DND-41 (cell line): ENCODE data around the gene GDPGP1.

Source experiments
- ATAC-seq: fragments of 200-7000 bp; cut with Tn5 transposase; 3 replicates; pipeline ENCODE4 v1.9.1; 2021; ENCODE audit warnings: low read depth; ENCODE audit not compliant: insufficient read depth
- DNase-seq: peaks from one replicate; pipeline ENCODE4 v3.0.0-alpha.2; 2020
- H2AFZ ChIP-seq: 2 replicates; pipeline ENCODE4 v1.6.0; 2012; ENCODE audit warnings: low read depth, low read length
- H3K27ac ChIP-seq: 2 replicates; pipeline ENCODE4 v1.5.1; 2012; ENCODE audit warnings: low read length, inconsistent platforms
- H3K27me3 ChIP-seq: fragments of 200-600 bp; sonication (generic); 2 replicates; pipeline ENCODE4 v1.6.0; 2012; ENCODE audit warnings: low read length, mild to moderate bottlenecking, inconsistent platforms; ENCODE audit not compliant: insufficient read depth, poor library complexity
- H3K36me3 ChIP-seq: 2 replicates; pipeline ENCODE4 v1.5.1; 2012; ENCODE audit warnings: low read length, inconsistent platforms; ENCODE audit not compliant: insufficient read depth
- H3K4me1 ChIP-seq: 2 replicates; pipeline ENCODE4 v1.5.1; 2012; ENCODE audit warnings: mild to moderate bottlenecking, low read length; ENCODE audit not compliant: insufficient read depth
- H3K4me2 ChIP-seq: 2 replicates; pipeline ENCODE4 v1.6.0; 2012; ENCODE audit warnings: mild to moderate bottlenecking, moderate library complexity, low read length, inconsistent platforms; ENCODE audit not compliant: insufficient read depth
- H3K4me3 ChIP-seq, 2 experiments: fragments of 200-600 bp in 1 of 2; shearing (Covaris generic) in 1 of 2; 2 replicates each; pipeline ENCODE4 v1.5.1; 2012 to 2016; ENCODE audit warnings: inconsistent platforms in 2 of 2, low read length in 2 of 2, mild to moderate bottlenecking in 2 of 2, low read depth in 1 of 2, moderate library complexity in 1 of 2
- H3K79me2 ChIP-seq: 2 replicates; pipeline ENCODE4 v1.6.0; 2012; ENCODE audit warnings: low read length, inconsistent platforms; ENCODE audit not compliant: insufficient read depth
- H3K9ac ChIP-seq: 2 replicates; pipeline ENCODE4 v1.6.0; 2012; ENCODE audit warnings: low read depth, mild to moderate bottlenecking, inconsistent platforms, low read length, moderate library complexity
- H3K9me3 ChIP-seq: 2 replicates; pipeline ENCODE4 v1.5.1; 2012; ENCODE audit warnings: low read length, moderate library complexity, mild to moderate bottlenecking, inconsistent platforms; ENCODE audit not compliant: insufficient read depth, severe bottlenecking
- H4K20me1 ChIP-seq: 2 replicates; pipeline ENCODE4 v1.6.0; 2012; ENCODE audit warnings: low read length; ENCODE audit not compliant: insufficient read depth
- EZH2 ChIP-seq: IDR thresholded peaks from 3 replicates; pipeline ENCODE4 v1.6.1; 2012; ENCODE audit warnings: borderline replicate concordance, low read depth, mild to moderate bottlenecking, moderate library complexity, low read length, inconsistent platforms; ENCODE audit not compliant: severe bottlenecking
- TF ChIP-seq, protein P1 (sequence below): IDR thresholded peaks from 2 replicates; pipeline ENCODE4 v1.5.1; 2012; ENCODE audit warnings: borderline replicate concordance, low read length, moderate library complexity, mild to moderate bottlenecking; ENCODE audit not compliant: poor library complexity, severe bottlenecking; ENCODE audit errors: extremely low read depth

Gene GDPGP1

DNA sequence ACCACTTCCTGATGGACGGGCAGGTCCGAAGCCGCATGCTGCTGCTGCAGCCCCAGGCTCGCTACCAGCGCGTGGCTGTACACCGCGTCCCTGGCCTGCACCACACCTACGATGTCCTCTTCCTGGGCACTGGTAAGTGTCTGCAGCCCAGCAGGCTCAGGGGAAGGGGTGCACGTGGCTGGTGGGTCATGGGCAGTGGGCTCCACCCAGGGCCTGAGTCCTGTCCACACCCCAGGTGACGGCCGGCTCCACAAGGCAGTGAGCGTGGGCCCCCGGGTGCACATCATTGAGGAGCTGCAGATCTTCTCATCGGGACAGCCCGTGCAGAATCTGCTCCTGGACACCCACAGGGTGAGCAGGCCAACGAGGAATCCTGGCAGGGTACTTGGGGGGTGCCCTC is 9.0 kb upstream of the GDPGP1 start:
- Histone ChIP-seq H3K4me1 (no peaks in the 10 kb centered on the region), H3K4me2 (no peak overlapping the region), H3K36me3 (peaks cover 10% of the 10 kb centered on the region), H3K4me3 (no peak overlapping the region), H3K9ac (no peak overlapping the region), H3K9me3 (no peaks in the 10 kb centered on the region), H3K27ac (no peak overlapping the region), H3K27me3 (no peaks in the 10 kb centered on the region), H4K20me1 (no peaks in the 10 kb centered on the region), H2AFZ (no peak overlapping the region), H3K79me2 (no peaks in the 10 kb centered on the region)
- DNase-seq (no peak), ATAC-seq (no peak)
- TF ChIP-seq, protein P1, sequence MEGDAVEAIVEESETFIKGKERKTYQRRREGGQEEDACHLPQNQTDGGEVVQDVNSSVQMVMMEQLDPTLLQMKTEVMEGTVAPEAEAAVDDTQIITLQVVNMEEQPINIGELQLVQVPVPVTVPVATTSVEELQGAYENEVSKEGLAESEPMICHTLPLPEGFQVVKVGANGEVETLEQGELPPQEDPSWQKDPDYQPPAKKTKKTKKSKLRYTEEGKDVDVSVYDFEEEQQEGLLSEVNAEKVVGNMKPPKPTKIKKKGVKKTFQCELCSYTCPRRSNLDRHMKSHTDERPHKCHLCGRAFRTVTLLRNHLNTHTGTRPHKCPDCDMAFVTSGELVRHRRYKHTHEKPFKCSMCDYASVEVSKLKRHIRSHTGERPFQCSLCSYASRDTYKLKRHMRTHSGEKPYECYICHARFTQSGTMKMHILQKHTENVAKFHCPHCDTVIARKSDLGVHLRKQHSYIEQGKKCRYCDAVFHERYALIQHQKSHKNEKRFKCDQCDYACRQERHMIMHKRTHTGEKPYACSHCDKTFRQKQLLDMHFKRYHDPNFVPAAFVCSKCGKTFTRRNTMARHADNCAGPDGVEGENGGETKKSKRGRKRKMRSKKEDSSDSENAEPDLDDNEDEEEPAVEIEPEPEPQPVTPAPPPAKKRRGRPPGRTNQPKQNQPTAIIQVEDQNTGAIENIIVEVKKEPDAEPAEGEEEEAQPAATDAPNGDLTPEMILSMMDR = no peak
- TF ChIP-seq EZH2 = no peak

DNA sequence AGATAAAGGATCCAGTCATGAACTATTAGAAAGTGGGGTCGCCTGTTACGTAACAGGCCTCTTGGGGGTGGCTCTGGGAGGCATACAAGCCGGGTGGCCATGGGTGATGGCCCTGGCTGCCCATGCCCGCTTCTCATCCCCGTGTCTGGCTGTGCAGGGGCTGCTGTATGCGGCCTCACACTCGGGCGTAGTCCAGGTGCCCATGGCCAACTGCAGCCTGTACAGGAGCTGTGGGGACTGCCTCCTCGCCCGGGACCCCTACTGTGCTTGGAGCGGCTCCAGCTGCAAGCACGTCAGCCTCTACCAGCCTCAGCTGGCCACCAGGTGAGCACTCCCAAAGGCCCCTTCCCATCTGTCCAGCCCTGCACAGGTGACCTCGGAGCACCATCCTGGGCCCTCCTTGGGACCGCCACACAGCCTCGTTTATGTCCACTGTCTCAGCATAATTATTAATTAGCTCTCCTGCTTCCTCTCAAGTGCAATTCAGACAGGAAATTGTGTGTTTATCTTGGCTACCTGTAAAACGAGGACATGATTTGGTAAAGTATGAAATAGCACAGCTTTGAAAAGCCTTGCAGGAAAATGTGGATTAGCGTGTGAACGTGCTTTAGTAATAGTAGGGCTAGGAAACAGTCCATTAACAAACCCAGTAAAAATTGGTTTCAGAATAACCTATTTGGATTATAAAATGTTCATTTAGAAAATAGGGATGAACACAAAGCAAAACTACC is 8.3 kb upstream of the GDPGP1 start:
- H3K79me2 ChIP-seq = no peaks in the 10 kb centered on the region
- ATAC-seq = no peak
- no peaks in the 10 kb centered on the region for H3K4me1 ChIP-seq
- no peak overlapping the region for H3K27ac ChIP-seq
- peaks cover 16% of the 10 kb centered on the region for H3K36me3 ChIP-seq
- no peak overlapping the region for H2AFZ ChIP-seq
- TF ChIP-seq, protein P1 = no peak
- no peak for TF ChIP-seq EZH2
- no peaks in the 10 kb centered on the region for H3K9me3 ChIP-seq
- no peaks in the 10 kb centered on the region for H3K27me3 ChIP-seq
- no peak overlapping the region for H3K9ac ChIP-seq
- no peak for DNase-seq
- H3K4me3 ChIP-seq = no peak overlapping the region
- no peaks in the 10 kb centered on the region for H4K20me1 ChIP-seq
- H3K4me2 ChIP-seq = no peak overlapping the region

DNA sequence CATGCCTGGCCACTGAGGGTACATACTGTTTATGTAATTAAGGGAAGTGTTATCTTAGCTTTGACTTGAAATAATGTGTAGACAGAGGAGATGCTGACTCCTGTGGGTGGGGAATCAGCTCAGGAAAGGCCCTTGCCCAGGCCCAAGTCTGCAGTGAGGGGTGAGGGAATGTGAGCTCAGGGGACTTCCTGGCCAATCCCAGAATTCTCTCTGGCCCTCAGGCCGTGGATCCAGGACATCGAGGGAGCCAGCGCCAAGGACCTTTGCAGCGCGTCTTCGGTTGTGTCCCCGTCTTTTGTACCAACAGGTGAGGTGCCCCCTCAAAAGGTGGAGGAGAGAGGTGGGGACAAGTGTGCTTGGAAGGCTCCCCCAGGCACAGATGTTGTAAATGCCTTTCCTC is 6.7 kb upstream of the GDPGP1 start:
- Histone ChIP-seq H3K4me2 (no peak overlapping the region), H3K4me3 (no peak overlapping the region), H3K9me3 (no peaks in the 10 kb centered on the region), H2AFZ (no peak overlapping the region), H3K79me2 (peaks cover 4% of the 10 kb centered on the region), H3K4me1 (peaks cover 15% of the 10 kb centered on the region), H3K27ac (no peak overlapping the region), H3K36me3 (peaks cover 26% of the 10 kb centered on the region), H3K27me3 (no peaks in the 10 kb centered on the region), H3K9ac (no peak overlapping the region), H4K20me1 (no peaks in the 10 kb centered on the region; the same call in 1 of the 2 replicates)
- TF ChIP-seq, protein P1 = no peak
- no peak for TF ChIP-seq EZH2
- ATAC-seq (no peak), DNase-seq (no peak)
